Natural killer cell (primary cell): ENCODE results near the gene CHST9. TPM values are rescaled to one million over a fixed set of nuclear protein-coding genes. Genes with fewer than 3 reads are reported as not detected.

ENCODE experiments used
- ATAC-seq, 3 donors: fragments of 150-1000 bp in 2 of 3; fragments of 200-7000 bp in 1 of 3; cut with Tn5 transposase; 1 replicate in 1 of 3; 2 replicates in 2 of 3; pipeline ENCODE4 v1.10.0; 2021; ENCODE audit warnings: mild to moderate bottlenecking in 2 of 3, moderate library complexity in 2 of 3
- DNase-seq, 2 donors: peaks; one replicate each; pipeline versions ENCODE4 v3.0.0 to v3.0.0-alpha.2; 2013 to 2021; ENCODE audit warnings: mixed read lengths in 1 of 2
- H3K27ac ChIP-seq: one replicate; pipeline ENCODE4 v1.5.1; 2013; ENCODE audit warnings: mild to moderate bottlenecking, low read length
- H3K27me3 ChIP-seq: one replicate; pipeline ENCODE4 v1.6.1; 2013; ENCODE audit warnings: low read length; ENCODE audit not compliant: control insufficient read depth, insufficient read depth
- H3K36me3 ChIP-seq: one replicate; pipeline ENCODE4 v1.6.1; 2013; ENCODE audit warnings: low read length; ENCODE audit not compliant: control insufficient read depth, insufficient read depth
- H3K4me1 ChIP-seq: one replicate; pipeline ENCODE4 v1.6.1; 2013; ENCODE audit warnings: low read length; ENCODE audit not compliant: control insufficient read depth, insufficient read depth
- H3K4me3 ChIP-seq: one replicate; pipeline ENCODE4 v1.5.1; 2013; ENCODE audit warnings: low read length
- H3K9me3 ChIP-seq: one replicate; pipeline ENCODE4 v1.6.1; 2013; ENCODE audit warnings: low read length; ENCODE audit not compliant: control insufficient read depth, insufficient read depth
- H3K27ac Mint-ChIP-seq, 2 donors: one replicate each; pipeline ENCODE4 v1.8.0; 2022; ENCODE audit warnings: mild to moderate bottlenecking in 2 of 2, mixed read lengths in 2 of 2, moderate library complexity in 1 of 2
- H3K27me3 Mint-ChIP-seq, 2 donors: one replicate each; pipeline ENCODE4 v1.8.0; 2022; ENCODE audit warnings: low read depth in 2 of 2, mixed read lengths in 2 of 2
- H3K36me3 Mint-ChIP-seq: one replicate; pipeline ENCODE4 v1.8.0; 2022; ENCODE audit warnings: mixed read lengths
- H3K4me1 Mint-ChIP-seq, 2 donors: one replicate each; pipeline ENCODE4 v1.8.0; 2022; ENCODE audit warnings: mixed read lengths in 2 of 2
- H3K4me3 Mint-ChIP-seq: one replicate; pipeline ENCODE4 v1.8.0; 2022; ENCODE audit warnings: mild to moderate bottlenecking, moderate library complexity, mixed read lengths
- H3K9me3 Mint-ChIP-seq, 2 donors: one replicate each; pipeline ENCODE4 v1.8.0; 2022; ENCODE audit warnings: mixed read lengths in 2 of 2
- WGBS: methylation state at CpG from one replicate; pipeline ENCODE4 v1.1.7; 2013; ENCODE audit warnings: missing lambda C conversion rate; ENCODE audit not compliant: insufficient coverage; 5-methylcytosine and 5-hydroxymethylcytosine counted together
- intact Hi-C: fragments of 100-400 bp; cut with micrococcal nuclease; formaldehyde crosslinking; loops from one replicate; pipeline ENCODE4 v1.14.2; 2022
- total RNA-seq, 4 donors: library from RNA; stranded (reverse); fragments of 120-200 nt in 1 of 4; gene quantifications; one replicate each; pipeline versions ENCODE4 v1.2.3 to v1.2.4, GENCODE V29; 2013 to 2022
- TF ChIP-seq, protein P1 (sequence below): fragments of 200-600 bp; IDR thresholded peaks from one replicate; pipeline ENCODE4 v1.8.0; 2022; ENCODE audit warnings: antibody characterized with exemption

CHST9 gene
- total RNA-seq, 3 donors from 2014 or later (not counting 1 experiment from before 2014, with no cell fraction given) = not detected

- no peaks in the 10 kb centered on the region for H3K27me3 ChIP-seq
- H3K36me3 ChIP-seq = no peaks in the 10 kb centered on the region
- H3K4me3 ChIP-seq = no peak overlapping the region
- Mint-ChIP-seq H3K4me1 (no peaks in the 10 kb centered on the region), H3K27ac (no peak overlapping the region), H3K9me3 (peaks cover 11 to 13% of the 10 kb centered on the region in 2 donors), H3K27me3 (no peaks in the 10 kb centered on the region), H3K4me3 (no peak overlapping the region), H3K36me3 (no peaks in the 10 kb centered on the region)
- intact Hi-C loops = no loop called here
- H3K9me3 ChIP-seq = no peaks in the 10 kb centered on the region
- WGBS = 30% methylated on average over 2 of the region's 5 CpGs
- H3K27ac ChIP-seq = no peak overlapping the region
- H3K4me1 ChIP-seq = no peaks in the 10 kb centered on the region
- ATAC-seq (no peak), DNase-seq (no peak)
- TF ChIP-seq, protein P1, sequence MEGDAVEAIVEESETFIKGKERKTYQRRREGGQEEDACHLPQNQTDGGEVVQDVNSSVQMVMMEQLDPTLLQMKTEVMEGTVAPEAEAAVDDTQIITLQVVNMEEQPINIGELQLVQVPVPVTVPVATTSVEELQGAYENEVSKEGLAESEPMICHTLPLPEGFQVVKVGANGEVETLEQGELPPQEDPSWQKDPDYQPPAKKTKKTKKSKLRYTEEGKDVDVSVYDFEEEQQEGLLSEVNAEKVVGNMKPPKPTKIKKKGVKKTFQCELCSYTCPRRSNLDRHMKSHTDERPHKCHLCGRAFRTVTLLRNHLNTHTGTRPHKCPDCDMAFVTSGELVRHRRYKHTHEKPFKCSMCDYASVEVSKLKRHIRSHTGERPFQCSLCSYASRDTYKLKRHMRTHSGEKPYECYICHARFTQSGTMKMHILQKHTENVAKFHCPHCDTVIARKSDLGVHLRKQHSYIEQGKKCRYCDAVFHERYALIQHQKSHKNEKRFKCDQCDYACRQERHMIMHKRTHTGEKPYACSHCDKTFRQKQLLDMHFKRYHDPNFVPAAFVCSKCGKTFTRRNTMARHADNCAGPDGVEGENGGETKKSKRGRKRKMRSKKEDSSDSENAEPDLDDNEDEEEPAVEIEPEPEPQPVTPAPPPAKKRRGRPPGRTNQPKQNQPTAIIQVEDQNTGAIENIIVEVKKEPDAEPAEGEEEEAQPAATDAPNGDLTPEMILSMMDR = no peak
Measured at GRCh38 chr18:27226556-27227075, 41.5 kb upstream of the CHST9 start.

- Mint-ChIP-seq H3K27me3 (no peaks in the 10 kb centered on the region), H3K27ac (no peak overlapping the region), H3K4me1 (no peaks in the 10 kb centered on the region), H3K4me3 (no peak overlapping the region), H3K9me3 (peaks cover 6 to 13% of the 10 kb centered on the region in 2 donors), H3K36me3 (no peaks in the 10 kb centered on the region)
- intact Hi-C loops = no loop called here
- no peaks in the 10 kb centered on the region for H3K27me3 ChIP-seq
- ATAC-seq (no peak), DNase-seq (no peak)
- TF ChIP-seq, protein P1 = no peak
- H3K4me3 ChIP-seq = no peak overlapping the region
- H3K27ac ChIP-seq = no peak overlapping the region
- H3K4me1 ChIP-seq = no peaks in the 10 kb centered on the region
- H3K36me3 ChIP-seq = no peaks in the 10 kb centered on the region
- 95% methylated on average over 6 of the region's 7 CpGs for whole genome bisulfite sequencing
- H3K9me3 ChIP-seq = no peaks in the 10 kb centered on the region
Measured at GRCh38 chr18:27225947-27226481, 40.9 kb upstream of the CHST9 start.

- Histone ChIP-seq H3K36me3 (no peaks in the 10 kb centered on the region), H3K27me3 (no peaks in the 10 kb centered on the region), H3K9me3 (no peaks in the 10 kb centered on the region), H3K4me3 (no peak overlapping the region), H3K27ac (no peak overlapping the region), H3K4me1 (no peaks in the 10 kb centered on the region)
- Mint-ChIP-seq H3K9me3 (peaks cover 2 to 16% of the 10 kb centered on the region in 2 donors), H3K27me3 (no peaks in the 10 kb centered on the region), H3K4me3 (no peak overlapping the region), H3K36me3 (no peaks in the 10 kb centered on the region), H3K27ac (no peak overlapping the region), H3K4me1 (no peaks in the 10 kb centered on the region)
- 53% methylated on average over 4 of the region's 4 CpGs for WGBS
- DNase-seq (no peak), ATAC-seq (no peak)
- intact Hi-C loops = no loop called here
- TF ChIP-seq, protein P1 = no peak
Measured at GRCh38 chr18:27223526-27224291, 38.6 kb upstream of the CHST9 start.
